HG03064 (cell line): ENCODE data around the gene SLC15A3.

Source experiments
- ATAC-seq: cut with Tn5 transposase; IDR thresholded peaks from one replicate; pipeline ENCODE4 v1.9.1; 2021; ENCODE audit warnings: low read depth; ENCODE audit not compliant: unreplicated experiment

SLC15A3 gene

DNA sequence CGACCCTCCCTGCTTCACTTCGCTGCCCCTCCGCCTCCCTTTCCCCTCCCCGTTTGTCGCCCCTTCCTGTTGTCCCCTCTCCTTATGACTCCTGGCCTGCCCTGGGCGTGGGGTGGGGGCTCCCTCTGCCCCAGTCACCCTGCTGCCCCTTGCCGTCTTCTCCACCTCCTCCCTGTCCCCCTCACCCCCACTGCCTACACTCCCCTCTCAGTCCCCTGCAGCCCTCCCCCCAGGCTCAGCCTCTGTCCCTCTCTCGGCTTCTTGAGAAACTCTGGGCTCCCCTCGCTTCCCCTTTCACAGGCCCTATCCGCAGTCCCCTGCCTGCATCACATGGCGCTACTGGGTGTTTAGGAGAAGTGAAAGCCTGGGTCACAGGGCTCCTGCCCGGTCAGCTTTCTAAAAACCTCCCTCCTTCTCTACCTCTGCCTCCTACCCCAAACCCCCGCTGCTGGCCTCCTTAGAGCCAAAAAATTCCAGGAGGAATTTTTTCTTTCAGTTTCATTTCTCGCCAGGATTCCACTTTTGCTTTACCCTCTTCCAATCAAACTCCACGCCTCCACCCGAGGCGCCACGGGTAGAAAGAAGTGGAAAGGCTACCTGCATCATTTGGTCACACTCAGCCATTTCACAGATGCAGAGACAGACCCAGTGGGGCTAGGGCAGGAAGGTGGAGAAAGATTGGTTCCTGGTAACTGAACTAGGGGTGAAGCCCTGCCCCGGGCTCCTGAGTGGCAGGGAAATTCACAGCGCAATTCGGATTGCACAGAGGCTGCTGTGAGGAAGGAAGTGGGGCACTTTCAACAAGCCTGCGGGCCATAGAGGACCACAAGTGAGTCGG, at the start of gene SLC15A3:
Gene SLC15A3 (minus strand): TSS at position 273 of the 838 bp plus-strand sequence. CDS start 625 bp downstream, outside the sequence.
- peak; percentile 77 for ATAC-seq

DNA sequence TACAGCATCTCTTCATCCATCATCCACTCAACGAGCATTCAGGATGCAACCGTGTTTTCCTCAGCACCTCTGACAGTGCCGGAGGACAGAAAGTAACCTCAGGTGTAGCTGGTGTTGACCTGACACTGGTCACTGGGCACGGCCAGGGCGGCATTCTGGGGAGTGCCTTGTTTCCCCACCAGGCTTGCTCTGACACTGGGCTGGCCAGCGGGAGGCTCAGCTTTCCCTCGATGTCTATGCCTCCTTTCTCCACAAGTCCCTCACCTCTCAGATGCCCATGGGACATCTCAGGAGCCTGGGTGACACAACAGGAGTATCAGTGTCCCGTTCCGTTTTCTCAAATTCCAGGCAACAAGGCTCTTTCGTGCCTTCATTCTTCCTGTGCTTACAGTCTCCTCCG, 48.5 kb upstream of the SLC15A3 start:
- no peak for ATAC-seq

DNA sequence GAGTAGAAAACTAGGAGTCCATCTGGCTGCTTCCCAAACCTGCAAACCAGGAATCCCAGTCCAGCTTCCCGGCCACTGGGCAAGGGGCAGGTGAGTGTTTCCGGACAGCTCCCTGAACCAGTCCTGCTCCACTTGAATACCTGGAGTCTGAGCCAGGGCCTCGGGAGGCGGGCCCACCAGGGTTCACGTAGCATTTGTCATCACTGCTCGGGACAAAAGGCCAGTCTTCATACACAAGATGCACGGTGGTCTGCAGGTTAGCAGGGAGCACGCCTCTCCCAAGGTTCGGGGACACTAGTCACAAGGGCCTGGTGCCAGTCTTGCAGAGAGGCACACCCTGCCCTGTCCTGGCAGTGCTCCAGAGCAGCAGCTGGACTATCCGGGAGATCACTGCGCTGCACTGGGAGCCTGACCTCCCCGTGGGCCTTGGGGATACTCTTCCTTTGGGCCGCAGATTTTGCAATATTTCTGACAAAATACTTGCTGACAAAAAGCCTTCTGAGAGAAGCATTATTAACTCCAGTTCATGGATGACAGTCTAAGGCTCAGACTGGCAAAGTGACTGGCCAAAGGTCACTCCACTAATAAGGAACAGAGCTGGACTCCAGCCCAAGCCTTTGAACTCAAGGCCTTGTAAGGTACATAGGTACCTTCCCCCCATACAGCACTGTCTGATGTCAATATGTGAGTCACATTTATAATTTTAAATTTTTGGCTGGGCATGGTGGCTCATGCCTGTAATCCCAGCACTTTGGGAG, 44.6 kb upstream of the SLC15A3 start:
- no peak for ATAC-seq

DNA sequence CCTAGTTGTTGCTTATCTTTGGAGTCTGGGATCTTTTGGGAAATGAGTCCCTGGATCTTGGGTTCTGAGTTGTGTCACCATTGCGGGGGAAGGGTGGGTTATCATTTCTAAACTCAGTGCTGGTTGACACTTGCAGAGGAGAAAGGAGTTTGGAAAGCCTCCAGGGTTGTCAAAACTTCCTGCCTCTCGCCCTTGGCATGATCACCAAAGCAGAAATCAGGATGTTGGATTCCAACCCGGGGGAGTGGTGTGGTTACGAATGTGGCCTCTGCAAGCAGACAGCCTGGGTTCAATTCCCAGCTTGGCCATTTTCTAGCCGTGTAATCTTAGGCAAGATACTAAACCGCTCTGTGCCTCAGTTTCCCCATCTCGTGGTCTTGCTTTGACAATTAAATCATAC, 43.8 kb upstream of the SLC15A3 start:
- ATAC-seq, result no peak

DNA sequence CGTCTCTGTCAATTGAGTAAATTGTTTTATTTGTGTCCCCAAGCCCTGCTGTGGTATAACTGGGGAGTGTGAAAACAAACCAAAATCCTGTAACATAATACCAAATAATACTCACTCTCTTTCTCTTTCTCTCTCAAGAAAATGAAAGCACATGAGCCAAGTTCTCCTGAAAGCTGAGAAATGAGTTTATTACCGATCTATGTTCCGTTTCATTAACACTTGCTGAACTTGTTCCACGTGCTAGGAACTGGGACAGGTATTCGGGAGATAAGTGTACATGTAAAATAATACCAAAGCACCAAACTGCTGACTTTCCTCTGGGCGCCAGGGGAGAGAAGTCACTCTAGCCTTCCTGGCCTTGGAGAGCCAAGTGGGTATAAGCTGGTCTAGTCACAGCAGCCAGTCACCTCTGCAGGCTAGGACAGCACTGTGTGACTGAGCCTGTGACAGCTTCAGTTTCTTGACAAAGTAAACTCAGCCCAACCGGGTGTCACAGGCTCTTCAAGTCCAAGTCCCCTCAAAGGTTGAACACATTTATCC, 42.6 kb upstream of the SLC15A3 start:
- ATAC-seq, result no peak

DNA sequence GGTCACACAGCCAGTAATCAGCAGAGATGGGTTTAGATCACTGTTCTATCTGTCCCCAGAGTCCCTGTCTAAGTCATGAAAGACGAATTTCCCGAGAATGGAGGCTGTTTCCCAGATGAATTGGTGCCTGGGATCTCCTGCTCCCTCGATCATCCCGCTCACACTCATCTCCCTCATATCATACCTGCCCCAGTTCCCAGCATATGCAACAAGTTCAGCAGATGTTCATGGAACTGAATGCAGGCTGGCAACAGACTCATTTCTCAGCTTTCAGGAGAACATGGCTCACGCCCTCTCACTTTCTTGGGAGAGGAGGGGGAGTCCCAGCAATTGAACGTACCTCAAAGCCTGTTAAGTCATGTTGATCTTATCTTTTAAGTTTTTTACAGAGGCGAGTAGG, 41.6 kb upstream of the SLC15A3 start:
- no peak for ATAC-seq

DNA sequence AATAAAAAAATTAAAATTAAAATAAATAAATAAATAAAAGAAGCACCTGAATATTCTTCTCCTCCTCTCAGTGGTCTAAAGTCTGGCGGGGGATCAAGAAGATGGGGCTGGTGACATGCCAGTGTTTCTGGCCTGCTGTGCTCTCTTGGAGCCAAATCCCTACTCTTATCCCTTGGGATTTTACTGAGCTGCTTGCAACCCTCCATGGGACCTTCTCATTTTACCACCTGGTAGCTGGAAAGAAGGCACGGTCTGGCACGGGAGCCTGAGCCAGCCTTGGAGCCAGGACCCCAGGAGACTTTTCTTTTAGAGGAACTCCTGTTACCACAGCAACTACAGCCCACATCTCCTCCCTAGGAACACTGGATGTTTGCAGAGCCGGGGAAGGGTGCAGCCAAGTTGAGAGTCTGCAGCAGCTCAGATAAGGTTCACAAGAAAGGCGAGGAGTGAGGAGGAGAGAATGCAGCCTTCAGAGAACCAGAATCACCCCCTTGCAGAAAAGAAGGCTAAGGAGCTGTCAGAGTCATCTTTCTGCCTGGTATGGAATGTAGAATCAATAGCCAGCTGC, 41.0 kb upstream of the SLC15A3 start:
- no peak for ATAC-seq

DNA sequence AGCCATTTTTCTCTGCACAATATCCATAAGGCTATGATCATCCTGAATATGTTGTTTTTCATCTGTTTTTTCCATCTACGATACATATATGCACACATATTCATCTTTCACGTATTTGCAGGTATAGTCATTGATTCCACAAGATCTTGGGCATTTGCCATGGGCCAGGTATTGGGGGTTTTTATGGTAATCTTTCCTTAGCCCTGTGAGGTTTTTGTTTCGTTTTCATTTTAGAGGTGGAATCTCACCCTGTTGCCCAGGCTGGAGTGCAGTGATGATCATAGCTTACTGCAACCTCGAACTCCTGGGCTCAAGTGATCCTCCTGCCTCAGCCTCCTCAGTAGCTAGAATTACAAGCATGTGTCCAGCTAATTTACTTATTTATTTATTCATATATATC, 39.5 kb upstream of the SLC15A3 start:
- no peak for ATAC-seq

DNA sequence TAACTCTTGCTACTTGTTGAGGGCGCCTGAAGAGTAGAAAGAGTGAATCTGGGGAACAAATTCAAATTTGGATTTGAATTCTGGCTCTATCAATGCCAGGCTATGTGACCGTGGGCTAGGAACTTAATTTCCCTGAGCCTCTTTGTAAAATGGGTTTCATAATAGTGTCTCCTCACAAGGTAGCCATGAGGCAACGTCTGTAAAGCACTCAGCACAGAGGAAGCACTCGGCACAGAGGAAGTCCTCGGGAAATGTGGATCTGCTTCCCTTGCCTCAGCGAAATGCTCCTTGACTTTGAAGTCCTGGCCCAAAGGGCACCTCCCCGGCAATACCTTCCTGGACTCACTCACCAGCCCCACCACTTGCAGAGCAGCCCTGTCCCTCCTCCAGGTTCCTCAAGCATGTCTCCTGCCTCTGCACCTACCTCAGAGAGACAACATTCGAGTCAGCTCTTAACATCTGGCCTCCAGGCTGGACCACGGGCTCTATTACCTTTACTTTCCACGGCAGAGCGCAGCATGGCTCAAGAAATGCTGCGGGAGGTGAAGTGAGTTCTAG, 37.2 kb upstream of the SLC15A3 start:
- ATAC-seq, result no peak

DNA sequence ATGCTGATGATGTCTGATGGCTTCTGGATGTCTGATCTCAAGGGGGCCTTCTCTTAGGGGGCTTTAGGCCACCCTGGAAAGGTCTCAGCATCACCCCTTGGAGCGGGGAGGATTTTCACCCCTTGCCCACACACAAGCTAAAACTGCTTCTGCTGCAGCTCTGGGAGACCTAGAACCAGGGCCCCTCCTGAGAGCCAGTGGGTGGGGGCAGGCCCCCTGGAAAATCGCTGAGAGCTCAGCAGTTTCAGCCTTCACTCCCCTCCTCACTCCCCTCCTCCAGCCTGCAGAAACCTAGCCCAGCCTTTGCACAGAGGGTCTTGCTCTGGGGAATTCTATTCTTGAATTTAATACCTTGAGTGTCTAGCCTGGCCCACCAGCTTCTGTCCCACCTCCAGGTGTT, 36.7 kb upstream of the SLC15A3 start:
- no peak for ATAC-seq

DNA sequence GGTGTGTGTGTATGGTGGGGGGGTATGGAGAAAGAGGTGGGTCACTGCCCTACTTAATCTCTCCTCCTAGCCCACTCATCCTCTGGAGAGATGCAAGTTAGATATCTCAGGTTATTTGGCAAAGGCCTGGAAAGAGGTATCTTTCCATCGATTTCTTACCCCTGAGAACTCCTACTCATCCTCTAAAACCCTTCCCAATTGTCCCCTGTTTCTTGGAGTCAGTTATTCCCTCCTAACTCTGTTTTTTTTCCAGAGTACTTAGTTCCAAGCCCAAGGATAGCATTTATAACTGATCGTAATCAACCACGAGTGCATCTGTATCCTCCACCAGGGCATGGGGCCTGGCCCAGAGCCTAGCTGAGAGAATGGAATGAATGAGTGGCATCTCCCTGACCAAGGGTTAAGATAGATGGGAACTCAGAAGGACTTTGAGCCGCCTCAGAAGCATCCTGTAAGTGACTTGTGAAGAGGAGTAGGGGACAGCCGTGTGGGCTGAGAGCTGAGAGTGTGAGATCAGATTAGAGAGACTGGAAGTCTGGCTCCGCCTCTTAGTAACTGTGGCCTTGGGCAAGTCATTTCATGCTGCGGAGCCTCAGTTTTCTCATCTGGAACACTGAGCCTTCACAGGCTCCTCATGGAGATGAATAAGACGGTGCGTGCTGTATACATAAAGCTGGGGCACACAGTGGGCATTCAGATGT, 35.8 kb upstream of the SLC15A3 start:
- no peak for ATAC-seq

DNA sequence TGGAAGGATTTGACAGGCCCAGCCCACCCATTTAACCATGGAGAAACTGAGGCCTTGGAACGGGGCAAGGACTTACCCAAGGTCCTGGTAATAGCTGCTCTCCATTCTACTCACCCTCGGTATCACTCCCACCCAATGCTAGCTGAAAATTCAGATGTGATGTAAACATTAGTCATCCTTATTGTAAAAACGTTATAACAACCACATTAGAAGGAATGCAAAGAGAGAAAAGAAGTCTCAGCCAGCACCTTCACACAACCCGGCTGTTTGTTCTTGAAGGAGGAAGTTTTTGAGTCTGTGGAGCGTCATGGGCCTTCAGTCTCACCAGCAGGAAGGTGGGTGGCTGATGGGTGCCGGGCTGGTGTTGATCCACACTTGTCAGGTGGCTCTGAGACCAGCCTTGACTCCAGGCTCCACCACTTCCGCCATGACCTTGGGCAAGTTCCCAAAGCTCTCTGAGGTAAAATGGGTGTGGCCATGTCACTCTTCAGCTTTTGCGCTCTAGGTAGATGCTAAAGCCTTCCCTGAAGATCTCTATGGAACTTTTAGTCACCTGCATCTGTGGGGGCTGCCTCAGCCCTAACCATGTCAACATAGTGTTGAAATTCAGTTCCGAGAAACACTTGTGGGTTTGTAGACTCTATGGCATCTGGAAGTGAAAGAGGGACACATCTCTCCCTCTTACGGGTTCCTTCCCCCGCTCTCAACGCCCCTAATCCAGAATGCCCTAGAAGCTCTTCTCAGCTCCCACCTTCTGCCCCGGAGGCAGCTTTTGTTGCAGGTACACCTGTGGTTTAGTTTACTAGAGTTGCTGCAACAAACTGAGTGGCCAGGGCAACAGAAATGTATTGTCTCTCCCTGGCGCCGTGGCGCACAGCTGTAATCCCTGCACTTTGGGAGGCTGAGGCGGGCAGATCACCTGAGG, 34.3 kb upstream of the SLC15A3 start:
- ATAC-seq, result no peak

DNA sequence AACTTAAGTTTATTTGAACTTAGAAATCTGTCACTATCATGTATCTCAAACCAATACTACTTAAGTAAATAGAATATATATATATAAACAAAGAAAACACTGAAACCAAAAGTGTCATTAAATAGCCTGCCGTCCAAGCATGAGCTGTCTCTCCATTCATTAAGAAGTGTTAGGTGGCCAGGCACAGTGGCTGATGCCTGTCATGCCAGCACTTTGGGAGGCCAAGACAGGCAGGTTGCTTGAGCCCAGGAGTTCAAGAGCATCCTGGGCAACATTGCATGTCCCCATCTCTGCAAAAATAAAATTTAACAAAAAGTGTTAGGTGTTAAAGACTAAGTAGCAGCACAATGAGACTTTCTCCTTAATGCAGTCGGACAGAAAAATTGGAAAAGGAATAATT, 33.5 kb upstream of the SLC15A3 start:
- no peak for ATAC-seq

DNA sequence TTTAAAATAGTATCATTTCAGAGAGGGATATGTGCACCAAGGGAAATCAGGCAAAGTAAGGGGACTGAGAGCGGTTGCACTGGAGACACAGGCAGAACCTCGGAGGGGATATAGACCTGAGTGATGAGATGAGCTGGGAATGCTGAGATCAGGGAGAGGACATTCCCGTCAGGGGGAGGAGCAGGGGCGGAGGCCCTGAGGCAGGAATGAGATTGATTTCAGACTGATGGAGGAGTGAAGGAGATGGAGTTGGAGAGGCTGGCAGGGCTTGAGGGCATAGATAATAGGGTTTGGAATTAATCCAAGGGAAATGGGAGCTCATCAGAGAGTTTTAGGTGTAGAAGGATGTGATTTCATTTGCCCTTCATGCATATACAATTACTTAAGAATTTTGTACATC, 32.7 kb upstream of the SLC15A3 start:
- ATAC-seq, result no peak

DNA sequence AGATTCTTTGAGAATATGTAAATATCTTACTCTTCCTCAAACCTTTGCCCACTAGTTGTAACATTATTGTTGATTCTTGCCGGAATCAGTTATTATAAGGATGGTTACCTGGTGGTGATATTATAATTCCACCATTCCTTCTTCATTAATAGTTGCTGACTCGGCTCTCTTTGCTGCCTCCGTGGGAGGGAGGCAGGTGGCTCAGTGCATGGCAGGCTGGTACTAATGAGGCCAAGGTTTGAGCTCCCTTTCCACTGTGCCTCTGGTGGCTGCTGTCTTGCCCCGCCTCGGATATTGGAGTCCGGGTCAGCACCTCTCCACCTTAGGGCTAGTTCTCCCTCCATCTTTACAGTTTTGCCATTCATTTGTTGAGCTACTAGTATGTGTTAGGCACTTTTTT, 32.2 kb upstream of the SLC15A3 start:
- no peak for ATAC-seq

DNA sequence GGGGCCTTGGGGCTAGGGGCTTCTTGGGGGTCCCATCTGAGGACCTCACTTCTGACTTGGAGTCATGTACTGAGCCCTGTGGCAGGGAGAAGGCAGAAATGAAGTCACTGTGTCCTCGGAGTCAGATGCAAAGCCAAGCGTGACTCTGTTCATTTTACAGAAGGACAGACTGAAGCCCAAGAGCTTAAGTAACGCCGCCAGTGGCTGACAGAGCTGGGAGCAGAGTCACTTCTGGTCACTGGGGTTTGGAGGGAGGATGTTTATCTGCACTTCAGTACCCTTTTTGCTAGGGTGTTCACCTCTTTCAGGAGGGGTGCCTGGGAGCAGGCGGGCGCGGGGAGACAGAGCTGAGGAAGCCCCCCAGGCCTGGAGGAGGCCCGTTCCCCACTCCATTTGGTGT, 30.2 kb upstream of the SLC15A3 start:
- no peak for ATAC-seq

DNA sequence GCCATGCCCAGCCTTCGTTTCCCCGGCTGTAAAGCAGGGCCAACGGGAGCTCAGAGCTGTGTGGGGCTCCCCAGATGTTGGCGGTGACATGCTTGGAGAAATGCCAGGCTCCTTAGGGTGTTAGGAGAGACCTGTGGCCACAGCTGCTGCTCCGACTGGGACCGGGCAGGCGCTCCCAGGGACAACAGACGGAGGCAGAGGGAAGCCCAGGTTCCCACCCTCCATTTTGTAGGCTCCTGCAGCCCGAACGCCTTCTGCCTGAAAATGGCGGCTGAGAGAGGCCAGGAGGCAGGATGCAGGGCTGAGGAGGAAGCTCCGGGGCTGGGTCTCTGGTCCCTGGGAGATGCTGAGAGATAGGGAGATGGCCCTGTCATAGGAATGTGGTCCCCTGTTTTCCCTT, 29.5 kb upstream of the SLC15A3 start:
- ATAC-seq, result no peak

DNA sequence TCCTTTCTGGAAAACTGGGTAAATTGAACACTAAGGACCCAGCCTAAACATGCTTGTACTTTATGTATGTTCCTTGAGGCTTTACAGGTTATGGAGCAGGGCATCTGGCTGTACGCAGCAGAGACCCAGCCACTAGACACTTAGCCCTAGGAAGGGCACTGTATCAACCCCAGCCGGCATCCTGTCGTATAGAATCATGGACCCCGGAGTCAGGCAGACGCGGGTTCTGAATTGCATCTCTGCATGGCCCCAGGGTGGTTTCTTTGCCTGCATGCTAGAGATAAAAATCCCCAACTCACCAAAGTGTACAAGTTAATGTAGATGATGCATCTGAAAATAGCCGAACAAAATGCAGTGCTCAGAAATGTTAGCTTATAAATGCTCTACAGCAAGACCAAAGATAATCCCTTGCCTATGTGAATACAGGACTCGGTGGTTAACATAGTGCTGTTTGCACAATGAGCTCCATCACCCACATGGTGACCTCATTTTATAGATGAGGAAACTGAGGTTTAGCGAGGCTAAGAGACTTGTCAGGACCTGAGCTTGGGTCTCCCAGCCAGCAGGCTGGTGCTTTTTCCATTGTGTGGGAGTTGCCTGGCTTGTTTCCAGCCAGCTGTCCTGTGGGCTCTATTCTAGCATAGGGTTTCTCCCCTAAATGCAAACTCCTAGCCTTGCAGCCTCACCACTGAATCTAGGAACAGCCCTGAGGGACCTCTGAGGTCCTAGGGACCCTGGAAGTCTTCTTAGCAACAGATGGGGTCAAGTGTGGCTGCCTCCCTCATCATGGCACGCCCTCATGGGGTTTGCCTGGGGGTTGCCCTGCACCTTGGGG, 26.8 kb upstream of the SLC15A3 start:
- ATAC-seq, result no peak

DNA sequence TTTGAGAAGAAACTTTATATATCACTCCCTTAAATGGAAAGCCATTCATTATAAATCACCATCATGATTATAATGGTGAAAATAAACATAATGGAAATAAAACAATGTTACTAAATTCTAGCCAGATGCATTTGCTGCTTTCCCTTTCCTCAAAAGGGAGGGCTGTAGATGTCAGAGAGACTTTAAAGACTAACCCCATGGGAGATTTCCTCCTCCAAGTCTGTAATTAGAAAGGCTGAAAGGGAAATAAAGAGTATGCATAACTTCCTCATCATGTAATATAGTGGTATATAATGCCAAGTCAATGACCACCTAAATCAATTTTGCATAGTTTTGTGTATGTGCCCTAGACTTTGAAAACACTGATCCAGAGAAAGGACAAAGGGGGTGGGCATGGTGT, 25.9 kb upstream of the SLC15A3 start:
- no peak for ATAC-seq
